ENCODE measurements around the gene KIF25. TPM values are rescaled to one million over a fixed set of nuclear protein-coding genes. Genes with fewer than 3 reads are reported as not detected.

The KIF25 gene
- total and polyA plus RNA-seq, 8 donors, result 0.31 to 0.37 (median 0.33) TPM; not detected in 5

DNA sequence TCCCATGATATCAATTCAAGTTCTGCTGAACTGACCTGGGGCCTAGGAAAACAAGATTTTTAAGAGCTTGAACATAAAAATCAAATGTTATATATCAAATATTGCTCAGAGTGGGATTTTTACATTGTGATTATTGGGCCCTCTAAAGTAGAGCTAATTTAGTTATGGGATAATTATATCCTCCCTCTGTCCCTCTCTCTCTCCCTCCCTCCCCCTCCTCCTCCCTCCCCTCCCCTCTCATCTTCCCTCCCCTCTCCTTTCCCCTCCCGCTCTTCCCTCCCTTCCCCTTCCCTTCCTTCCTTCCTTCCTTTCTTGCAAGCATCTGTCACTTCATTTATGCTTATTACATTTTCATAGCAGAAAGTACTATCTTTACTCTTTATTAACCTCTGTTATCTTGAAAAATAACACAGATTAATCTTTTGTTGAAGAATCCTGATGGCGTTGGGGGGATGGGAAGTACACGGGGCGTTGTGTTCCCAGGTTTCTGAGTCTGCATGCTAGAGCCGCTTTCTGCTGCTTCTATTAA is 32.8 kb downstream of the KIF25 start:
- intact Hi-C loops (cut with DNase I; ENCODE audit: low total_unique reads), result no loop called here
- Histone ChIP-seq H3K9me3 (no peaks in the 10 kb centered on the region), H3K27me3 (no peaks in the 10 kb centered on the region), H3K4me3 (no peak overlapping the region), H3K27ac (no peak overlapping the region), H3K4me1 (peaks cover 0 to 6% (median 0%) of the 10 kb centered on the region in 4 donors), H3K36me3 (no peaks in the 10 kb centered on the region)
- TF ChIP-seq POLR2A (IDR thresholded peaks at IDR 0.05) (no peak), EP300 (IDR thresholded peaks at IDR 0.05) (no peak), POLR2AphosphoS5 (IDR thresholded peaks at IDR 0.05) (no peak)
- TF ChIP-seq, protein P1, sequence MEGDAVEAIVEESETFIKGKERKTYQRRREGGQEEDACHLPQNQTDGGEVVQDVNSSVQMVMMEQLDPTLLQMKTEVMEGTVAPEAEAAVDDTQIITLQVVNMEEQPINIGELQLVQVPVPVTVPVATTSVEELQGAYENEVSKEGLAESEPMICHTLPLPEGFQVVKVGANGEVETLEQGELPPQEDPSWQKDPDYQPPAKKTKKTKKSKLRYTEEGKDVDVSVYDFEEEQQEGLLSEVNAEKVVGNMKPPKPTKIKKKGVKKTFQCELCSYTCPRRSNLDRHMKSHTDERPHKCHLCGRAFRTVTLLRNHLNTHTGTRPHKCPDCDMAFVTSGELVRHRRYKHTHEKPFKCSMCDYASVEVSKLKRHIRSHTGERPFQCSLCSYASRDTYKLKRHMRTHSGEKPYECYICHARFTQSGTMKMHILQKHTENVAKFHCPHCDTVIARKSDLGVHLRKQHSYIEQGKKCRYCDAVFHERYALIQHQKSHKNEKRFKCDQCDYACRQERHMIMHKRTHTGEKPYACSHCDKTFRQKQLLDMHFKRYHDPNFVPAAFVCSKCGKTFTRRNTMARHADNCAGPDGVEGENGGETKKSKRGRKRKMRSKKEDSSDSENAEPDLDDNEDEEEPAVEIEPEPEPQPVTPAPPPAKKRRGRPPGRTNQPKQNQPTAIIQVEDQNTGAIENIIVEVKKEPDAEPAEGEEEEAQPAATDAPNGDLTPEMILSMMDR (IDR thresholded peaks at IDR 0.05), result no peak
- 48 to 64% (median 61%) methylated on average over 5 of the region's 5 CpGs for WGBS, 5 donors
- no peak for DNase-seq

- peak in 1 of 2 donors; percentile 2 for DNase-seq
- no peaks in the 10 kb centered on the region for H3K9me3 ChIP-seq
- no peak overlapping the region for H3K4me3 ChIP-seq
- H3K4me1 ChIP-seq, result peaks cover 1 to 12% (median 4%) of the 10 kb centered on the region in 4 donors
- no peaks in the 10 kb centered on the region for H3K27me3 ChIP-seq
- WGBS, 5 donors, result 39 to 87% (median 76%) methylated on average over 2 of the region's 2 CpGs
- intact Hi-C loops (cut with DNase I; ENCODE audit: low total_unique reads), result no loop called here
- no peak overlapping the region for H3K27ac ChIP-seq
- H3K36me3 ChIP-seq, result no peaks in the 10 kb centered on the region
- TF ChIP-seq, protein P1 (IDR thresholded peaks at IDR 0.05), result no peak
- no peak for TF ChIP-seq POLR2A (IDR thresholded peaks at IDR 0.05)
- no peak for TF ChIP-seq POLR2AphosphoS5 (IDR thresholded peaks at IDR 0.05)
- TF ChIP-seq EP300 (IDR thresholded peaks at IDR 0.05), result no peak
Observed at GRCh38 chr6:168030908-168031307, 33.4 kb downstream of the KIF25 start.

DNA sequence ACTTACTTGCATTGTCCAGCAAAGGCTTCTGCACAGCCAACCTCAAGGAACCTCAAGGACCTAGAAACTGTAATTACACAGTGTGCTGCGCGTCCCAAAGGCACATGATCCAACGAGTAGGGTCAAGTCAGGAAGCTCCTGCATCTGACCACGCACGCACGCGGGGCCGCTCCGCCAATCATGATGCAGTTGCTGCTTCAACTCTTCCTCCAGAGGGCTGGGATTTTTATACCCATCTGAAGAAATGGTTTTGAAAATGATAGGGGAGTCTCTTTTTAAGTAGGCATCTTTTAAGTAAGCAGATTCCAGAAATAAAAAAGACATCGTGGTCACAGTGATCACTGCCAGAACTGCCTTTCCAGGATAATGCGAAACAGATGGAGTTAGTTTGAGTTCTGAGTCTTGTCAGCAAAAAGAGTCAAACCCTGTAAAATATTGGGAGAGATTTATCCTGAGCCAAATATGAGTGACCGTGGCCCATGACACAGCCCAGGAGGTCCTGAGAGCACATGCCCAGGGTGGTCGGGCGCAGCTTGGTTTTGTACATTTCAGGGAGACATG is 34.0 kb downstream of the KIF25 start:
- intact Hi-C loops (cut with DNase I; ENCODE audit: low total_unique reads), result no loop called here
- H3K36me3 ChIP-seq, result no peaks in the 10 kb centered on the region
- DNase-seq, result peak in 1 of 2 donors; percentile 13
- TF ChIP-seq POLR2A (IDR thresholded peaks at IDR 0.05) (no peak), EP300 (IDR thresholded peaks at IDR 0.05) (no peak), POLR2AphosphoS5 (IDR thresholded peaks at IDR 0.05) (no peak)
- TF ChIP-seq, protein P1 (IDR thresholded peaks at IDR 0.05), result no peak
- H3K9me3 ChIP-seq, result no peaks in the 10 kb centered on the region
- peak overlapping the region in 3 of 5 donors; percentile 50 to 55 (median 51) for H3K27ac ChIP-seq
- WGBS, 5 donors, result 72 to 84% (median 82%) methylated on average over 14 of the region's 14 CpGs
- peaks cover 7 to 18% (median 8%) of the 10 kb centered on the region in 4 donors for H3K4me1 ChIP-seq
- no peaks in the 10 kb centered on the region for H3K27me3 ChIP-seq
- H3K4me3 ChIP-seq, result no peak overlapping the region

DNA sequence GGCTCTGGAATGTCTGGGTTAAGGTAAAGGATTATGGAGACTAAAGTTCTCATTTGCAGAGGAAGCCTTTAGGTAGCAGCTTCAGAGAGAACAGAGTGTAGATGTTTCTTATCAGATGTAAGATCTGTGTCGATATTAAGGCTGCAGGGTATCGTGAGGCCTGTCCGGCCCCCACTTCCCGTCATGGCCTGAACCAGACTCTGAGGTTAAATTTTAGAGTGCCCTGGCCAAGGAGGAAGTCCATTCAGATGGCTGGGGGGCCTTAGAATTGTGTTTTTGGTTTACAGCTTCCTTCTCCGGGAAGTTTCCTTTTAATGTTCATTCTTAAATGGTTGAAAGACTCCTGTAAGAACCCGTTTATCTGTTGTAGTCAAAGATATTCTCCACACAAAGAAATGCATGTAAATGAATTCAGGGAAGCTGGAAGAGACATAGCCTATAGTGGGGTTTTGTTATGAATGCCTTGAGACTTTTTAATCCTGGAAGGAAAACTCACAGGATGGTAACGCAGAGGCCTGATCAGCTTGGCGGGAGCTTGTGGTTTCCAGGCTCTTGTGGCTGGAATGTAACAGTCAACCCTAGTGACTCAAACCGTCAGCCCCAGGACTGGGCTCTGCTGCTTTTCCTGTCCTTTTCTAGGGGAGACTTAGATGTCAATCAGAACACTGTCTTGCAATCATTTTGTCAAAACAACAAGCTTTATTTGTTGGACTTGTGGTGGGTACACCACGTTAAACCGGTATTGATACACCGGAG is 34.7 kb downstream of the KIF25 start:
- no peak overlapping the region for H3K4me3 ChIP-seq
- 51 to 61% (median 60%) methylated on average over 12 of the region's 12 CpGs for WGBS, 5 donors
- TF ChIP-seq POLR2AphosphoS5 (IDR thresholded peaks at IDR 0.05) (peak in 1 of 3 donors; percentile 11), POLR2A (IDR thresholded peaks at IDR 0.05) (no peak)
- peaks cover 7 to 18% (median 8%) of the 10 kb centered on the region in 4 donors for H3K4me1 ChIP-seq
- peak overlapping the region; percentile 12 to 55 (median 50) for H3K27ac ChIP-seq
- no peaks in the 10 kb centered on the region for H3K27me3 ChIP-seq
- intact Hi-C loops (cut with DNase I; ENCODE audit: low total_unique reads), result no loop called here
- no peaks in the 10 kb centered on the region for H3K36me3 ChIP-seq
- no peaks in the 10 kb centered on the region for H3K9me3 ChIP-seq
- DNase-seq, result peak in 1 of 2 donors; percentile 40
